Middle frontal gyrus (tissue), 1 donor: ENCODE results near the gene RUNX3.
"Not testable (repeated sequence)": the region's sequence is repeated elsewhere in the genome, so short reads cannot be mapped to it uniquely, and the experiment has no call there.

Experiments used
- DNase-seq: peaks from one replicate; pipeline ENCODE4 v3.0.0-alpha.2; 2015; ENCODE audit warnings: low spot score; ENCODE audit errors: extremely low spot score

The RUNX3 gene

GRCh38 chr1:24930260-24931145 lies at the start of gene RUNX3:
RUNX3 (minus strand) TSS chr1:24930276; CDS start chr1:24929868, 408 bp downstream.
- DNase-seq: no peak

GRCh38 chr1:24979232-24979631 lies 49.2 kb upstream of the RUNX3 start:
- not testable (repeated sequence) for DNase-seq

- no peak for DNase-seq
Observed at GRCh38 chr1:24978383-24979032, 48.4 kb upstream of the RUNX3 start.

GRCh38 chr1:24975391-24975790 lies 45.3 kb upstream of the RUNX3 start:
- DNase-seq: no peak

GRCh38 chr1:24973315-24973714 lies 43.2 kb upstream of the RUNX3 start:
- no peak for DNase-seq

- DNase-seq: no peak
Observed at GRCh38 chr1:24972915-24973242, 42.8 kb upstream of the RUNX3 start.

- DNase-seq: no peak
Observed at GRCh38 chr1:24972221-24972914, 42.3 kb upstream of the RUNX3 start.

GRCh38 chr1:24970926-24971875 lies 41.1 kb upstream of the RUNX3 start:
- no peak for DNase-seq

GRCh38 chr1:24970399-24970753 lies 40.3 kb upstream of the RUNX3 start:
- no peak for DNase-seq

GRCh38 chr1:24969596-24970398 lies 39.7 kb upstream of the RUNX3 start:
- DNase-seq: no peak

GRCh38 chr1:24968941-24969585 lies 39.0 kb upstream of the RUNX3 start:
- no peak for DNase-seq

GRCh38 chr1:24967962-24968361 lies 37.9 kb upstream of the RUNX3 start:
- DNase-seq: no peak

- no peak for DNase-seq
Observed at GRCh38 chr1:24967555-24967954, 37.5 kb upstream of the RUNX3 start.

GRCh38 chr1:24966724-24967346 lies 36.8 kb upstream of the RUNX3 start:
- DNase-seq: no peak

- no peak for DNase-seq
Observed at GRCh38 chr1:24966121-24966723, 36.1 kb upstream of the RUNX3 start.

- DNase-seq: no peak
Observed at GRCh38 chr1:24965571-24965930, 35.5 kb upstream of the RUNX3 start.

GRCh38 chr1:24964811-24965570 lies 34.9 kb upstream of the RUNX3 start:
- DNase-seq: no peak

- DNase-seq: no peak
Observed at GRCh38 chr1:24963943-24964693, 34.0 kb upstream of the RUNX3 start.
